Activated effector memory CD4-positive, alpha-beta T cell treated with anti-CD3 and anti-CD28 coated beads, Interleukin-2, amount 50 U/mL, for 16 hours (primary cell): ENCODE results near the gene SCAND1.
"Not testable (repeated sequence)": the region's sequence is repeated elsewhere in the genome, so short reads cannot be mapped to it uniquely, and the experiment has no call there.

Source experiments
- DNase-seq: peaks from one replicate; pipeline ENCODE4 v3.0.0-alpha.2; 2020

SCAND1 gene

DNA sequence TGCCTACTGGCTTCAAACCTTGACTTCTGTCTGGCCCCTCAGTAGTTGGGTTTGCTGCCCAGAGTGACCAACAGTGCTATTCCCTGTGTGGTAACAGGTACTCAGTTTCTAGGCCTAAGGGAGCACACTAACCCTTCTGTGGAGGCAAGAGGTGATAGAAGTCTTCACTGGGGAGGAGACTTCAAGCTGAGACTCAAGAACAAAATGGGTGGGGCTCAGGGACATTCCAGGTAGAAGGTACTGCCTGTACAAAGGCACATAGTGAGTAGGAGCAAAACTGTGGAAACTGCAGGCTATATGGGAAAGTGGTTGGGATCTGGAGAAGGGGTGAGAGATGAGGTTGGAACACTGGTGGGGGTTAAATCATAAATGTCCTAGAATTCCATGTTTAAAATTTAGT lies 2.3 kb upstream of the SCAND1 start:
- no peak for DNase-seq

DNA sequence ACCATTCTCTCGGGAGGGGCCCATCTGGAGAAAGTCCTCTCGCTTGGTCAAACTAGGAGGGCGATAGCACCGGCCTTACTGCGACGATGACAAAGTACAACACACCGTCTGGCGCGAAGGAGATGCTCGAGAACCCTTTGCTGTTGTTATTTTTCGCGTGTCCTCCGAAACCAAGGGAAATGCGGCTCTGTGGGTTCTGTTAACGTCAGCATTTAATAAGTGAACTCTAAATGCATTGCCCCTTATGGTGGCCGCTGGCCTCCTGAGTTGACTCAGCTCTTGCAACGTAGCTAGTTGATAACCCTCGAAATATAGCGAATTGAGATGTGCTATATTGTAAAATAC lies 577 bp upstream of the SCAND1 start:
- no peak for DNase-seq

- DNase-seq: peak; percentile 89
These were observed 709 bp downstream of the SCAND1 start for GRCh38 chr20:35953387-35954199.

DNA sequence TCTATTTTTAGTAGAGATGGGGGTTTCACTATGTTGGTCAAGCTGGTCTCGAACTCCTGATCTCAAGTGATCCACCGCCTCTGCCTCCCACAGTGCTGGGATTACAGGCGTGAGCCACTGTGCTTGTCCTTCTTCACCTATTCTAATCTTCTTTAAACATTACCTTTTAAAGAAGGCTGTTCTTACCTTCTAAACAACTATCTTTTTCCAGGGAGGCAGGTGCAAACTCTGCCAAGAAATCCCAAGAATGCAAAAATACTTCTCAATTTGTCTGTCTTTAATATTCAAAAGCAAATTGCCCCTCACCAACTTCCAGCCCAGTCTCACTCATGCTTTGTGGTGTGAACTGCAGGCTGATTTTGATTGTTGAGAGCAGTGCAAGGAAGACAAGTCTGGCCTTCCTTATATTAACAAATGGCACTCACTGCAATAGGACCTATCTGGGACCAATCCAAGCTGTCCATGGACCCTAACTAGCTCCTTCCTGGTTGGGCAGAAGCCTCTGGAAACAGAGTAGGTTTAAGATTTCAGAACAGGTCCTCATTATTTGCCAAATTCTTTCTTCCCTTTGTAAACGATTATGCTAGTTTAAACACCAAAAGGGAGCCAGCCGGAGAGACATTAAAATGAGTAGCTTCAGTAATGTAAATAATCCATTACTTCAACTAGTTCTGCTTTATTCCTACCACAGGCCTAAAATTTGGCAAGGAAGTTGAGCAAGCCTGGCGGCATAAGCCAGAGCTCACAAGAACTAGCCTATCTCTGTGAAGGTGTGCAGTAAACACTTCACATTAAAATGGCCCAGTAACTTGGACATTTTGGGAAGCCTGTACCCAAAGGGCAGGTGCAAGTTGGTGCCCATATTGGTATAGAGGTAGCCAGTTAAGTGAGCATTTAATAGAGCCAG lies 1.6 kb downstream of the SCAND1 start:
- DNase-seq: no peak

DNA sequence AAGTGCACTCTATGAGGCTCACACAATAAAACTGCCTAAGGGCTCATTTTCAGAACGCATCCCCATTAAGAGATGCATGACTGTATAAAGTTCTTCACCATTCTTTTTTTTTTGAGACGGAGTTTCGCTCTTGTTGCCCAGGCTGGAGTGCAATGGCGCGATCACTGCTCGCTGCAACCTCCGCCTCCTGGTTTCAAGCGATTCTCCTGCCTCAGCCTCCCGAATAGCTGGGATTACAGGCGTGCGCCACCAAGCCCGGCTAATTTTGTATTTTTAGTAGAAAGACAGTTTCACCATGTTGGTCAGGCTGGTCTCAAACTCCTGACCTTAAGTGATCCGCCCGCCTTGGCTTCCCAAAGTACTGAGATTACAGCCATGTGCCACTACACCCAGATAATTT lies 2.2 kb downstream of the SCAND1 start:
- not testable (repeated sequence) for DNase-seq

DNA sequence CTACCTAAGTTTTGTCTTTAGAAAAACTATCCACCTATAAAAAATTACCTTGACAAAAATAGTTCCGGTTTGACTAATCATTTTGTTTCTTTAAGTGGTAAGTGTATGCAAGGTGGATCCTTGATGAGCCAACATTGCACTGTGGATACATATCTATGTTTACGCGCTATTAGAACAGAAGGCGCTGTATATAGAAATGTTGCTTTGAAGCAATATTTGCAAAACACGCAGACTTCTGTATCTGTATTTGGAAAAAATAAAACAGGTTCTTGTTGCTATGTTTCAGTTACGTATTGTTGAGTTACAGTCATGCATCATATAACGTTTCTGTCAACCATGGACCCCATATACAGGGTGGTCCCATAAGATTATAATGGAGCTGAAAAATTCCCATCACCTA lies 4.2 kb downstream of the SCAND1 start:
- no peak for DNase-seq

DNA sequence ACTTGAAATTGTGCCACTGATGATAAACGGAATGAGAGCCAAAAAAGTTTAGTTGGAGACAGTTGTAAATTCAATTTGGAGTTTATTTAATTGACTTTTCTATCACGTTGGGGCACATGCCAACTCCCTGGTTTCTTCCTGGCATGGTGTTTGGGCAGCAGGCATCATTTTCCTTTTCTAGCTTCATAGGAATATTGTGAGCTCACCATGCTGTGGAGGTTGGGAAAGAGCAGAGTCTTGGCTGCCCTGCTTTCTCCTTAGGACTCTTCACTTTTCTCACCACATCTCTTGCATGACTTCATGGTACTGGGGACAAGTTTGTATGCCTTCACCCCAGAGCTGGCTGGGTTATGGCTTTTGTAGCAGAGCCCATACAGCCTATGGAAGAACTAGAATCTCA lies 6.4 kb downstream of the SCAND1 start:
- DNase-seq: no peak

- DNase-seq: peak; percentile 65
These were observed 6.8 kb downstream of the SCAND1 start for GRCh38 chr20:35947489-35947888.

DNA sequence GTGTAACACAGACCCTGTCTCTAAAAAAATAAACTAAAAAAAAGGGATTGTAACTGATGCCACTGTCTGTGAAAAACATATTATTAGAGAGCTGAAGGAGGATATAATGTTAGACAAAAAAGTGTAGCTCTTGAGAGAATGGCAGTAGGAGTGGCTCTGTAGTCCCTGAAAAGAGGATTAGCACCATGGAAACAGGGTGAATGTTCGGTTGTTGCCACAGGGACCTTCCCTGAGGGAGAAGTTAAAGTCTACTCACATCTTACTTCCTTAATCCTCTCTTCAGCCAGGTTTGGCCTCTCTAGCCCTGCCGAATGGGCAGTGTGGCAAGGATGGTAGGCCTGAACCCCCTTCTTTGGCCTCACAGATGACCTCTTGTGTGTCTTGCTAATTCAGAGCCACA lies 12.1 kb downstream of the SCAND1 start:
- no peak for DNase-seq

DNA sequence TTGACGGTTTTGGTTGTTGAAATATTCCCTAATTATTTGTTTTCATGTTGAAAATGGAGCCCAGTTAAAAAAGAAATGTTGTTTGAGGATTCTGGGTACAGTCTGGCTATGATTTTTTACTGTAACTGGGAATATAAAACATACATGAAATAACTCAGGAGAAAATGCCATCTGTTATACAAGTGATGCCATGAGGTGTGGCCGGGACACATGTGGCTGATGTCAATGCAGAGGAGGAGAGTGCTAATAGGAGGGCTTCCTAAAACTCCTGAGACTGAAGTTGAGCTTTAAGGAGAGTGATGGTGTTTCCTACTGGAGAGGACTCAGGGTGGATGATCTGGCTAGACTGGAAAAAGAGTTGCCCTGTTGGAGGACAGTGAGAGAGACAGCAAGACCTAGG lies 12.7 kb downstream of the SCAND1 start:
- no peak for DNase-seq

GRCh38 chr20:35939264-35939663 lies 15.0 kb downstream of the SCAND1 start:
- no peak for DNase-seq

DNA sequence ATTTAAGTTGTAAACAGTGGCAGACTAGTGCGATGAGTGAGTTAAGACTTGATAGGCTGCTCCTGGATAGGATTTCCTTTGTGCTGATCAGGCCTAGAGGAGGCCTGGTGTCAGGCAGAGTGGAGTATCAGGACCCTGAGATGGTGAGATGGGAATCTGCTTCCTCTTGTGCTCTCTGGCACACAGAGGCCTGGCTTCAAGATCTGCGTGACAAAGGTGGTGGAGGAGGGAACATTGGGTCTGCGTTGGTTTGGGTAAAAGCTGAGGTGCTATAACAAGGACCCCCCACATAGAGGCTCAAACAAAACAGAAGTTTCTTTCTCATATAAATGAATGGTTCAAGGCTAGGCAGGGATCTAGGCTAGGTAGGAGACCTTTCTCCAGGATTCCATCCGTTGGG lies 20.3 kb downstream of the SCAND1 start:
- DNase-seq: no peak

GRCh38 chr20:35929301-35929700 lies 25.0 kb downstream of the SCAND1 start:
- DNase-seq: no peak

- no peak for DNase-seq
These were observed 33.8 kb downstream of the SCAND1 start for GRCh38 chr20:35920523-35920922.

GRCh38 chr20:35918021-35918420 lies 36.3 kb downstream of the SCAND1 start:
- DNase-seq: no peak

DNA sequence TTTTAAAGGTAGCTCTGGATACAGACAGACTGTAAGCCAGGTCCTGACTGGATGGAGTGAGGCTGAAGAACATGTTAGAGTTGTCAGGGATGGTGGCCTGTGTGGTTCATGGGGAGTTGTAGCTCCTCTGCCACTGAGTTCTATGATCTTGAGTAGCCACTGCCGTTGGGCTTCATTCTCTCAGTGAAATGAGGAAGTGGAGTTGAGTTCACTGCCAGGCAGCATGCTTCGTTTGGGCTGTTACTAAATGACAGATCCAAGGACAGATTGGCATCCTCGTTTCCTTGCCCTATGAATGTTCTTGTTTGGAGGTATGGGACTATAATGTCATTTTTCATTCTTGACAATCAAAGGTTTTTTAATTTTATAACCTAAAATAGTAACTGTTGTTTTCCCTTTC lies 37.2 kb downstream of the SCAND1 start:
- DNase-seq: no peak

DNA sequence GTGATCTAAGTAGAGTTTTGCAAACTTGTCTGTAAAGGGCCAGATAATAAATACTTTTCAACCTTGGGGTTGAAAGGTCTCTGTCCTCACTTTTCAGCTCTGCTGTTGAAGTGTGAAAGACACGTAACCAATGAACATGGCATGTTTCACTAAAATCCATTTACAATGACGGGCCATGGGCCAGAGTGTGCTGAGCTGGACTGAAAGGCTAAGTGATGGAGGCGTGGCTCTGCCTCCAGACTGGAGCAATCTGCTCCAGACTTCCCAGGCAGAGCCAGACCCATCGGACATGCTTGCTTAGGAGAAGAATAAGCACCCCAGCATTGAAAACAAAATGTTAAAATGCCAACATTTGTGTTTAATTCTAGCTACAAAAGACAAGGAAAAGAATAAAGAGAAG lies 41.4 kb downstream of the SCAND1 start:
- DNase-seq: no peak

GRCh38 chr20:35910254-35910653 lies 44.0 kb downstream of the SCAND1 start:
- no peak for DNase-seq

DNA sequence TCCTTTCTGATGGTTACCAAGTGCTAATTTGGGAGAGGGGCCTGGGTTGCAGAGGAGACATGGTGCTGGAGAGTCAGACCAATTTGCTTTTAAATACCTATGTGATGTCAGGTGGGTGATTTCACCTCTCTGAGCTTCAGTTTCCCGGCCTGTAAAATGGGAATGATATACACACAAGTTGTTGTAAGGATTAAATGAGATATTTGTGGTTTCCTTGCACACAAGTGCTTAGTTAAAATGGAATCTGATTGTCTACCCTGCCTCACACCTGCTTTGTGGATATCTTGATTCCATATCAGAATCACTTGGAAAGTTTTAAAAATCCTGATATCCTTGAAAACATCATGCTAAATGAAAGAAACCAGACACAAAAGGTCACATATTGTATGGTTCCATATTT lies 44.5 kb downstream of the SCAND1 start:
- DNase-seq: no peak

GRCh38 chr20:35909176-35909575 lies 45.1 kb downstream of the SCAND1 start:
- DNase-seq: no peak

DNA sequence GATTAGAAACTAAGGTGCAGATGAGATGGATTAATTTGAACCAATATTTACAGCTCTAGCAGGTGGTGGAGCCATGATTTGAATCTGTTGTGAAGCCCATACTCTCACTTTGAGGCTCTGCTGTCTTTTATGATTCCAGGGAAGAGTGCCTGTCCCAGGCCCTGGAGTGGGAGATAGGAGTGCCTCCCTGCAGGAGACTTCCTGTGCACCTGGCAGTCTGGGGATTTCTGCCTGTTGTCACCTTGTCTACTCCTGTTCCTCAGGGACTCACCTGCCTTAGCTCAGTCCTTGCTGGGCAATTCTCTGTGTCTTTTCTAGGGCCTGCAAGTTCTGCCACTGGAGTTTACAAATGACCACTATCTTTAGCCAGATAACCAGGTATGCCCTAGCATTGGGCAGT lies 46.3 kb downstream of the SCAND1 start:
- no peak for DNase-seq

GRCh38 chr20:35907017-35907701 lies 47.1 kb downstream of the SCAND1 start:
- no peak for DNase-seq

DNA sequence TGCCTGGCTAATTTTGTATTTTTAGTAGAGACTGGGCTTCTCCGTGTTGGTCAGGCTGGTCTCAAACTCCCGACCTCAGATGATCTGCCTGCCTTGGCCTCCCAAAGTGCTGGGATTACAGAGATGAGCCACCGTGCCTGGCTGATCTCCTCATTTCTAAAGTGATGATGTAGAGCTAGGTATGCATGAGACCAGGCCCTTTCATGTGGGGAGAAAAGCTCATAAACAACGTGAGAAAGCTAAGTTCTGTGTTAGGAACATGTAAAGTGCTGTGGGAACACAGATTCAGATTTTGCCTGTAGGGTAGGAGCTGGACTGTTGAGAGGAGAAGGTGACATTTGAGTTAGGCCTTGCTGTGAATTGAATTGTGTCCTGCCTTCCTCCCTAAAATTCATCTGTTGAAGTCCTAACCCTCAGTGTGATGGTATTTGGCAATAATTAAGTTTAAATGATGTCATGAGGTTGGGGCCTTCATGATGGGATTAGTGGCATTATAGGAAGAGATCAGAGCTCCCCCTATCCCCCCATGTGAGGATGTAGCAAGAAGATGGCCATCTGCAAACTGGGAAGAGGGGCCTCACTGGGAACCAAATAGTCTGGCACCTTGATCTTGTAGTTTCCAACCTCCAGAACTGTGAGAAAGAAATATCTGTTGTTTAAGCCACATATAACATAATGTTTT lies 49.2 kb downstream of the SCAND1 start:
- DNase-seq: no peak
